ENCODE measurements around the gene ZNF462.
"Not testable (repeated sequence)": the region's sequence is repeated elsewhere in the genome, so short reads cannot be mapped to it uniquely, and the experiment has no call there.

ZNF462 gene

DNA sequence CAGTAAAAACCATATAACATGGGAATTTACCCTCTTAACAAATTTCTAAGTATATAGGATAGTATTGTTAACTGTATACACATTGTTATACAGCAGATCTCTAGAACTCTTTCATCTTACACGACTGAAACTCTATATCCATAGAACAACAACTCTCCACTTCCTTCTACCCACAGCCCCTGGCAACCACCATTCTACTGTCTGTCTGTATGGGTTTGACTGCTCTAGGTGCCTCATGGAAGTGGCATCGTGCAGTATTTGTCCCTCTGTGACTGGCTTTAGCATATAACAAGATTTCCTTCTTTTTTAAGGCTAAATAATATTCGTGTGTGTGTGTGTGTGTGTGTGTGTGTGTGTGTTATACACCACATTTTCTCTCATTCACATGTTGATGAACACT lies 100.7 kb downstream of the ZNF462 start:
- DNase-seq, result no peak

DNA sequence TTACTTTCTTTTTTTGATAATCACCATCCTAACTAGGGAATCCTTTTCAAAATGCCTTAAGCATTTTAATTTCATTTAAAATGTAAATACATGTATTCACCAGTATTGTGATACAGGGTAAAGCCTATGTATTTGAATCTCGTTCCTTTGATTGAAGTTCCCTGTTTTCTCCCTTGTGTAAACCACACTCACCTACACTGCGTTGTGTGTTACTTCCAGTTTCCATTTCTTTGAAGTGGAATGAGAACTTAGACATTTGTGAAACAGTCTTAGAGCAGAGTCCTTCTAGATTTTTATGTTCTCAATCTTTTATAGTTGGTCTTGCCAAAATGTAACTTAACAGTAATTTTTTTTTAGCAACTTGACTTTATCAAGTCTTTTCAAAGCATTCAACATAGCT lies 101.4 kb downstream of the ZNF462 start:
- no peak for DNase-seq

DNA sequence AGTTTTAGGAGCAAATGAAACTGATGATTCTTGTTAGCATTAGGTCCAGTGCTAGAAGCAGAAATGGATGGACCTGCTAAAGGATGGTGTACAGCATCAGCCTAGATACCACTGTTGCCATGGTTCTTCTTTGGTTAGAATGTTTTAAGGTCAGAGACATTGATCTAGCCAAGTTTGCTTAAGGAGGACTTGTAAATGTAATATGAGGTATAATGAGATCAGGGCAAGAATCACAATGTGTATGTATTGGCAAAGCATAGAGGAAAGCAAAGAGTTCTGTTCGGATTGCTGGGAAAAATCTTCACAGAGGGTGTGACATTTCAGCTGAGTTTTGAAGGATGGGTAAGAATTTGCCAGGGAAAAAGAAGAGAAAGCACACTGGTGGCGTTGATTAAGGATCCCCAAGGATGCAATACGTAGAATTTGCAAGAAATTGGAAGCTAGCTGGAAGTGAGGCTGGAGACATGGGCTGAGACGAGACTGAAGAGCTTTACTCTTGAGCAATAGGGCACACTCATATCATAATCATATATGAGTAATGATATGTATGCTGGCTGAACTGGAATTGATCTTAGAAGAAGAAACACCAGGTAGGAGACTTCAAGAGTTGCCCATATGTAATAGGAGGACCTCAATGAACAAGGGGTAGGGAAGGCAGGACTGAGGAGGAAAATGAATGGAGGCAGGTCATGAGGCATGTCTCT lies 102.0 kb downstream of the ZNF462 start:
- DNase-seq, result no peak

- no peak for DNase-seq
Measured at GRCh38 chr9:106966481-106966880, 103.5 kb downstream of the ZNF462 start.

DNA sequence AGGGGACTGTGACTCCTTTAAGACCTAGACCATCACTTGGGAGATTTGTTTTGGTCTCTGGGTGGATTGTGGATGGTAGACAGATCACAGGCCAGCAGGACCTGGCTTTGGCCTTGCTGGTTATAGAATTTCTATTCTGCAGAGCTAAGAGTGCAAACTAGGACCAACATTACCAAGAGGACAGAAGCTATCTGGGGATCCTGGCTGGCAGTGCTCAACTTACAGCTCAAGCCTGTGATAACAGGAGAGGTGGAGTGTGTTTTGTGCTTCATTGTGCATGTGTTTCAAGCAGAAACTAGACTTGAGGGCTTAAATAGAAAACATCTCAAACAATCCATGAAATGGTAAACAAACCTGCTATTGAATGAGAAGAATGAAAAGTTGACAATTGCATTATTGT lies 106.7 kb downstream of the ZNF462 start:
- no peak for DNase-seq

DNA sequence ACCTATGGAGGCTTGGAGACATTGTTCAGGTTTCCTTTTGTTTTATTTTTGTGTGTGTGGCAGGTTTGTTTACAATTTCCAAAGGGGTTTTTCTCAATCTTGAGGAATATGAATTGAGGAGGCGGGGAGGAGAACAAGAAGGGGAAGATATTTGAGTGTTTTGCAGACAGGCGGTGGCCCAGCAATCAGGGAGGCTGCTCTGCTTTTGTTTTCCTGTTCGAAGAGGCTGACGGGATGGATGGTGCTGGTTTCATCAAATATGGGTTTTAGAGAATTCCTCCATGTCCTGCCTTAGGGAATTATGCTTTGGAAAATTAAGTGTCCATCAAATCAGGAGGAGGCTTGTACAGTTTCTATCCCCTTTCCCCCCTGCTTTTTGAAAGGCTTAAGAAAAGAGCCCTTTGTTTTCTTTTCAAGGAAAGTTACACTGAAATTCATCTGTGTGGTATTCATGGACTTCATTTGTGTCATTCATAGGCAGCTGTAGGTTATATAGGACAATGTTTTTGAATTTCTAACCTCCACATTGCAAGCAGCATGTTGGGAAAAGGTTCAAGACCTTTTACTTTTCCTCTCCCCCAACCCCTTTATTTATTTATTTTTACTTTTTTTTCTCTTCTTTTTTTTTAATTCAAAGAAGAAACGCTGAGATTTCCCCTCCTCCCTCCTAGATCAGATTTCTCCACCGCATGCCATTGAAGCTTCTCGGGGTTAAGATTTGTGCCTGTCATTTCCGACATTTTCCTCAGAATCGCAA lies 107.4 kb downstream of the ZNF462 start:
- no peak for DNase-seq

GRCh38 chr9:106970976-106971457 lies 108.1 kb downstream of the ZNF462 start:
- DNase-seq, result no peak

DNA sequence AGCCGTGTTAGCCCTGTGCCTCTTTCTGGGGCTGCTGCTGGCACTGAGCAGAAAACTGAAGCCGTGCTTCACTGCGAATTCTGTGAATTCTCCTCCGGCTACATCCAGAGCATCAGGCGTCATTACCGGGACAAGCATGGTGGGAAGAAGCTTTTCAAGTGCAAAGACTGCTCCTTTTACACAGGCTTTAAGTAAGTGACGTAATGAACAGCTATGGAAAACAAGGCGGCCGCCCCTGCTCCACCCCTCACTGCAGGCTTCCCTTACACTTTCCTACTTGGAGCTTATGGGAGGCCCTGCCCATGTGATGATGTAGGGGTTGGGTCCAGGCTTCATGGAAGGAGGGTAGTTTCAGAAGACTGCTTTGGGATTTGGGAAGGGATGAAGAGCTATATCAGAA lies 109.1 kb downstream of the ZNF462 start:
- DNase-seq, result no peak

GRCh38 chr9:106974341-106974740 lies 111.4 kb downstream of the ZNF462 start:
- DNase-seq, result no peak

DNA sequence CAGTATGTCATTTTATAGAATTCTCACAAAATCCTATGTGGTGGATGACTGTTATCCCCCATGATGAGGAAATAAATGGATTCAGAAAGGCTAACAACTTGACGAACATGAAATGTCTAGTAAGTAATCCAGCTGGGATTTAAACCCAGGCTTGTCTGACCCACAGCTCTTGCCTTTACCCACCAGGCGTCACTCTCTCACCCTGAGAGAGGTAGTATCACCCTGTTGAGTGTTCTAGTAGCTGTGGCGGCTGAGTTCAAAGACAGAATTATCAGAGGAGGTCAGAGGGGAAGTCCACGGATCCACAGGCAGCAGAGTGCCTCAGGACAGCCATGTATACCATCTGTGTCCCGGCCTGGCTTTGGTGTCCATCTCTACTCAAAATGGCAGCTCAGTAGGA lies 113.8 kb downstream of the ZNF462 start:
- no peak for DNase-seq

DNA sequence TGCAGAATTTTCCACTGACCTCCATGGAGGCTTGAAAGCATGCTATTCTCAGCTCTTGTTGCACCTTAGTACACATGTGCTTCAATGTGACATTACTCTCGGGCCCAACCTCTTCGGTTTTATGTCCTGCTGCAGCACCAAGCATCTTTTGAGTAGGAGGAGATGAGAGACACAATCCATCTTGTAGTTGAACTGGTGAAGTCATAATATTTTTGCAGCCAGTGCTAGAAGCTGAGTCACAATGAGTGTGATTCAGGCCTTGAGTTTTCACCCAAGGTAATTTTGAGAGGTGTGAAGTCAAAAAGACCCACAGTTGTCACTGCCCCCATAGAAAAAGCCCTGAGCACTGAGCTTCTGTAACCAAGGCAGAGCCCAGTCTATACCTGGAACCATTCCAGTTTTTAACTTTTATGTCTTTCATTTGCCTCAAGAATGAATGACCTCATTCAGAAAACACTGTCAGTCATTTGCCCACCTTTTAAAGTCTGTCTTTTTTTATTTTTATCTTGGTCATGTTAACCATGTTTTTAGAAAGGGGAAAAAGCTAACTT lies 117.7 kb downstream of the ZNF462 start:
- DNase-seq, result no peak

- DNase-seq, result no peak
Measured at GRCh38 chr9:106981396-106982287, 118.7 kb downstream of the ZNF462 start.

- no peak for DNase-seq
Measured at GRCh38 chr9:106982636-106983035, 119.7 kb downstream of the ZNF462 start.

GRCh38 chr9:106983346-106983745 lies 120.4 kb downstream of the ZNF462 start:
- DNase-seq, result no peak

GRCh38 chr9:106989904-106990303 lies 126.9 kb downstream of the ZNF462 start:
- DNase-seq, result not testable (repeated sequence)

GRCh38 chr9:106992186-106992585 lies 129.2 kb downstream of the ZNF462 start:
- no peak for DNase-seq

DNA sequence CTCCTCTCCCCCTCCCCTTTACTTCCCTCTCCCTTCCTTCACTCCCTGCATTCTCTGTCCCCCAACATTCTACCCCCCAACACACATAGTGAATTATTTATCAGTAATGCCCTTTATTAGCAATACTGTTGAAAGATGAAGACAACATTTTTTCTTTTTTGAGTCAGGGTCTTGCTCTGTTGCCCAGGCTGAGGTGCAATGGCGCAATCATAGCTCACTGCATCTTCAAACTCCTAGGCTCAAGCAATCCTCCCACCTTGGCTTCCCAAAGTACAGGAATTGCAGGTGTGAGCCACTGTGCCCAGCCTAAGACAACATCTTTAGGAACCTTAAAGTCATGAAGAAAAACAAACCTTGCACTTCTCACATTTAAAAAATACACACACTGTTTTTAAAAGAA lies 130.6 kb downstream of the ZNF462 start:
- DNase-seq, result no peak

GRCh38 chr9:106994463-106994862 lies 131.5 kb downstream of the ZNF462 start:
- no peak for DNase-seq

GRCh38 chr9:107000218-107000617 lies 137.3 kb downstream of the ZNF462 start:
- no peak for DNase-seq

DNA sequence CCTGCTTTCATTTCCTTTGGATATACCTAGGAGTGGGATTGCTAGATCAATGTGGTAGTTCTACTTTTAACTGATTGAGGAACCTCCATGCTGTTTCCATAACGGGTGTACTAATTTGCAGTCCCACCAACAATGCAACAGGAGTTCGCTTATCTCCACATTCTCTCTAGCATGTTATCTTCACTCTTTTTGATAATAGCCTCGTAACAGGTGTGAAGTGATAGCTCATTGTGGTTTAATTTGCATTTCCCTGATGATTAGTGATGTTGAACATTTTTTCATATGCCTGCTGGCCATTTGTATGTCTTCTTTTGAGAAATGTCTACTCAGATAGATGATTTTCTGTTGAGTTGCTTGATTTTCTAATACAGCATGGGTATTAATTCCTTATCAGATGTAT lies 142.2 kb downstream of the ZNF462 start:
- DNase-seq, result no peak

DNA sequence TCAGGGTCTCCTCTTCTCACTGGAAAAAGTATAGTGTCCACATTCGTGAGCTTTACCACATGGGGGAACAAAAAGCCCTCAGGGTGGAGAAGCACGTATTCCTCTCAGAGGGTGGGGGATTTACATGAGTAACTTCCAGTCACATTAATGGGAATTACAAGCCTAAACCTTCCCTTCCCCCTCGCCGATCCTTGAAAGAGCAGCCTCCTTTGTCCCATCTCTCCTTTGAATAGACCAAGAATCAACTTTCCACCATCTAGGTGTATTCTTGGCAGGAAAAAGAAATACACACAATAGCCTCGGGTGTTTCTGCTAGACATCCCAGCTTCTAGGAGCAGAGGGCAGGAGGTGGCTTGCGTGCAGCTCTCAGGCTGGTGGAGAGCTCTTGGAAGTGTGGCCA lies 144.4 kb downstream of the ZNF462 start:
- DNase-seq, result no peak

DNA sequence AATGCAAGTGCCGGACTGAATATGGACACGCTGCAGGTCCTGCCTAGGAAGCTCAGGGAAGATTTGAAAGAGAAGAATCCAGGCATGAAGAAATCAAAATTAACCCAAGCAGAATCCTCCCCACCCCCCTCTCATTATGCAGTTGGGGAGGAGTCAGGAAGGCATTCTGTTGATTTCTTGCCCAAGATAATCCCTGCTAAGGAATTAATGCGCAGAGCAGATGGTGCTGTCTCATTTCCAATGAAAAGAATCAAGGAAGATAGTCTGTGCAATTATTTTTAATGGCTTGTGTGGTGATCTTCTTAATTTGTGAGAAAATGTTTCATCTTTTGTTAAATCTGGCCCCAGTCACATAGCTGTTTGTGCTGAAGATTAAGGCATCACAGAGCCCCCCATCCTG lies 145.0 kb downstream of the ZNF462 start:
- no peak for DNase-seq

- no peak for DNase-seq
Measured at GRCh38 chr9:107008447-107008846, 145.5 kb downstream of the ZNF462 start.
